Measurements from ENCODE around the gene YLPM1.

YLPM1 gene

DNA sequence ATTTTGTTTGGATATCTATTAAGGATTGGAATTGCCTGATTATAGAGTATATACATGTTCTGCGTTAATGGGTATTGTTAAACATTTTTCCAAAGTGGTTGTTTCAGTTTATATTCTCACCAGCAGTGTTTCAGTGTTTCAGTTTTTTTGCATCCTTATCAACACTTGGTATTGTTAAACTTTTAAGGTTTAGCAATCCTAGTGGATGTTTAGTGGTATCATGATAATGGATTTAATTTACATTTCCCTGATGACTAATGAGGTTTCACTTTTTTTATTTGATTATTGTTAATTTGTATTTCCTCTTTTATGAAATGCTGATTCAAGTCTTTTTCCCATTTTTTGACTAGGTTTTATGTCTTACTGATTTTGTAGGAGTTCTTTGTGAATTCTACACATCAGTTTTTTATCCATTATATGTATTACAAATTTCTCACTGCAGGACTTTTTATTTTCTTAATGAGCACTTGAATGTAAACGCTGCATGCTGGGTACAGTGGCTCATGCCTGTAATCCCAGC, 23.7 kb downstream of the YLPM1 start:
- no peak for DNase-seq (ENCODE audit: low read depth in 4 of 4, low spot score in 1 of 4)

- no peak for DNase-seq (ENCODE audit: low read depth in 4 of 4, low spot score in 1 of 4)
Observed at GRCh38 chr14:74792249-74793039, 29.3 kb downstream of the YLPM1 start.

GRCh38 chr14:74793506-74794155, 30.5 kb downstream of the YLPM1 start:
- no peak for DNase-seq (ENCODE audit: low read depth in 4 of 4, low spot score in 1 of 4)

- no peak for DNase-seq (ENCODE audit: low read depth in 4 of 4, low spot score in 1 of 4)
Observed at GRCh38 chr14:74794947-74795346, 31.8 kb downstream of the YLPM1 start.

- no peak for DNase-seq (ENCODE audit: low read depth in 4 of 4, low spot score in 1 of 4)
Observed at GRCh38 chr14:74799765-74800164, 36.6 kb downstream of the YLPM1 start.

DNA sequence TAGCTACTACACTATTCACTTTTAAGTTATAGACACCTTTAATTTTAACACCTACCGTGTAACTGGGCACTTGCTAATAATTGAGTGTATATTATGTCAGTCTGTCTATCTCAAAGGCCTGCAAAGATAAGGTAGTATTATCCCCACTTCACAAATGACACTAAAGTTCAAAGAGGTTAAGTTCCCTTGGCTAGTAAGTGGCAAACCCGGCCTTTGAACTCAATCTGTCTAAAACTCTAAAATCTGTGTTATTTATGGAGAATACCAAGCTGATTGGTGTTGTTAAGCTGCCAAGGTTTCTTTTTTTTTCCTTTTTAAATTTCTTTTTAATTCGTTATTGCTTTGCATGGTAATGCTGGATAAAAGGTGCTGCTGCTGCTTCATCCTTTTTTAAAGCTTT, 37.7 kb downstream of the YLPM1 start:
- DNase-seq (ENCODE audit: low read depth in 4 of 4, low spot score in 1 of 4): no peak

DNA sequence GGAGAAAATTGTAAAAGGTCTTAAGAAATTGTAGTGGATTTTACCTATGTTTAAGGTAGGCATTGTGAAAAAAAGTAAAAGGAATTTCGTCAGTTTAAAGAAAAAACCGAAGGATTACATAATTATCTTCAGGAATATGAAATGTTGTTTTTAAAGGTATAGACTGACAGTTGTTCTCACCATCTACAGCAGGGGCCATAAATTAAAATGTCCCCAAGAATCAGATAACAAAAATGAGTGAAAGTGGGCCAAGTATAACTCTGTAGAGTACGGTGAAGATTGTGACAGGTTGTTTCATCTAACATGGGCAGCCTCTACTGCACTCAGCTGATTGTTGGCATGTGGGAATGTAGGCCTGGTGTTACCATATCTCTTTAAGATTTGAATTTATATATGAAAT, 38.3 kb downstream of the YLPM1 start:
- no peak for DNase-seq (ENCODE audit: low read depth in 4 of 4, low spot score in 1 of 4)

GRCh38 chr14:74804219-74804825, 41.2 kb downstream of the YLPM1 start:
- no peak for DNase-seq (ENCODE audit: low read depth in 4 of 4, low spot score in 1 of 4)

DNA sequence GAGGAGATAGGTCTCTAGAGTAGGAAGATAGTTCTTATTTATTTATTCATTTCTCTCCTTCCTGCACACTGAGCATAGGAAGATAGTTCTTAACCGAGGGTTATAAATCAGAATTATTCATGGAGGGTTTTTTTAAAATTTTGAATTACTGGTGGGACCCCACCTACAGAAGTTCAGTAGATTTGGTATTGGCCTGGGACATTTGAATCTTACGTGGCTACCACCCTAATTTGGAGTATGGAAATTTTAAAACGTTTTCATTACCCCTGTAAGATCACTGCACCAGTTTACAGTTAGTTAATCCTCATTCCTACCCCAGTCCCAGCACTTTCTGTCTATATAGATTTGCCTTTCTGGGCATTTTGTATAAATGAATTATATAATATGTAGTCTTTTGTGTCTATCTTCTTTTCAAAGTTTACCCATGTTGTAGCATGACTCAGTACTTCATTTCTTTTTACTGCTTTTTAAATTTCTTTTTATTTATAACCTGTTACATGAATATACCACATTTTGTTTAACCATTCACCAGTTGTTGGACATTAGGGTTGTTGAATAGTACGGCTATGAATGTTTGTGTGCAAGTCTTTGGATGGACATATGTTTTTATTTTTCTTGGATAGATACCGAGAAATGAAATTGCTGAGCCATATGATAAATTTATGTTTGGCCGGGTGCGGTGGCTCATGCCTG, 44.9 kb downstream of the YLPM1 start:
- DNase-seq (ENCODE audit: low read depth in 4 of 4, low spot score in 1 of 4): no peak

DNA sequence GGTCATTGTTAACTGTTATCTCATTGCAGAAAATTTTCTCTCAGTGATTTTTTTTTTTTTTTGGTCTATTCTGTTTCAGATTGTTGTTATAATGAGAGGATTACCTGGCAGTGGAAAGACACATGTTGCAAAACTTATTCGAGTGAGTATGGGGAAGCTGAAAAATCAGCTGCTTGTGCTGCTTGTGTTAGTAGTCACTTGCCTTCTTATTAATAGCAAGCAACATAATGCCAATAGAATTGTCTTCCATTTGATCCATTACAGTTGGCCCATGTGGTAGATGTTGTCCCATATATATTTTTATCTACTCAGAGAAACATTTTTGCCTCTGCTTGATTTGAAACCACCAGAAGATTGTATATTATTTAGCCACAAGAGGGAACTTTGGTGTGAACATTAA, 53.0 kb downstream of the YLPM1 start:
- no peak for DNase-seq (ENCODE audit: low read depth in 4 of 4, low spot score in 1 of 4)

DNA sequence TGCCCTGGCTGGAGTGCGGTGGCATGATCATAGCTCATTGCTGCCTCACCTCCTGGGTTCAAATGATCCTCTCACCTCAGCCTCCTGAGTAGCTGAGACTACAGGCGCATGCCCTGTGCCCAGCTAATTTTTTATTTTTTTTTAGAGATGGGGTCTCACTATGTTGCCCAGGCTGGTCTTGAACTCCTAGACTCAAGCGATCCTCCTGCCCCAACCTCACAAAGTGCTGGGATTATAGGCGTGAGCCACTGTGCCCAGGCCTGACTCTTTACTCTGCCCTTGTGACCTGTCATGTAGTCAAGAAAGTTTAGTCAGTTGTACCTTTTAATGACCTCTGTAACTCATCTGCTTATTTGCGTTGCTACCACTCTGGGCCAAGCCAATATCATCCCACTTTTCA, 57.2 kb downstream of the YLPM1 start:
- DNase-seq (ENCODE audit: low read depth in 4 of 4, low spot score in 1 of 4): no peak

DNA sequence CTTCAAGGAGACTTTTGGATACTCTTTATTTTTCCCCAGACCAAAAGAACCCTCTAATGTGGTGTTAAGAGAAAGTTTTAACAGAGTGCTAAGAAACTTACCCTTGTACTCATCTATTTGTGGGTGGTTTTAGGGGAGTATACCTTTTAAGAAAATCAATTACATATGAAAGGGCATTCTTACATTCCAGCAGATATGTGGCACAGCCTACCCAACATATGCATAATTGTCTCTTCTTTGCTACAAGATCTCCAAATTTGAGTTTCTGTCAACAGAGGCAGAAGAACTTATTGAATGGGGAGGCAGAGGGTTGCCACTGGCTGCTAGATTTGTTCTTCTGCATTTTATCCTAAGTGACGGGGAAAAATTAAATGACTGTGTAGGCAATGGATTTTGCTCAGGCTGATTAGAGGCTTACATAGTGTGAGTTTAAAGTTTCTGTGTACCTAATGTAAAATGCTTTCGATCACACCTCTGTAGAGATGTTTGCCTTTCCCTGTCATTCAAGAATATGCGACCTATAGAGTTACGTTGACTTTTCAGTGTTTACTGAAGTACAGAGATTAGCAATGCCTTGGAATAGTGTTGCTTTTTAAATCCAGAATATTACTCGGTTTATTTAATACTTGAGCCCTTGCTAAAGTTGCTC, 58.3 kb downstream of the YLPM1 start:
- no peak for DNase-seq (ENCODE audit: low read depth in 4 of 4, low spot score in 1 of 4)

DNA sequence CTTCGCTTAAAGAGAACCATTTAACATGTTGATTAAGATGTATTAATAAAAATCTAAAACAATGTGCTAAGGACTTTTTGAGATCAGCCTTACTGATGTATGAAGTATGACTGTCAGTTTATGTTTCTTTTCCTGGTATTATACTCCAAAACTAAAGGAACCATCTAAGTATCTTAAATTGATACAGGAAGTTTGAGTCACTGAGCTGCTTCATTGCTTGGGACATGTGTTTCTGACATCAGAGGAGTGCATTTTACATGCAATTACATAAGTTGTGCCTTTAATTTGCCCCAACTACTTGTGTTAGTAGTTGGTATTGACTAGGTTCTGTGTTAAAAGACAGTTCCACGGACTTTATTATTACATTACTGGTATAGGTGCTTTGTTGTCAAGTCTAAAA, 61.9 kb downstream of the YLPM1 start:
- no peak for DNase-seq (ENCODE audit: low read depth in 4 of 4, low spot score in 1 of 4)

- no peak for DNase-seq (ENCODE audit: low read depth in 4 of 4, low spot score in 1 of 4)
Observed at GRCh38 chr14:74826574-74826973, 63.5 kb downstream of the YLPM1 start.

GRCh38 chr14:74829251-74829650, 66.1 kb downstream of the YLPM1 start:
- DNase-seq (ENCODE audit: low read depth in 4 of 4, low spot score in 1 of 4): no peak

DNA sequence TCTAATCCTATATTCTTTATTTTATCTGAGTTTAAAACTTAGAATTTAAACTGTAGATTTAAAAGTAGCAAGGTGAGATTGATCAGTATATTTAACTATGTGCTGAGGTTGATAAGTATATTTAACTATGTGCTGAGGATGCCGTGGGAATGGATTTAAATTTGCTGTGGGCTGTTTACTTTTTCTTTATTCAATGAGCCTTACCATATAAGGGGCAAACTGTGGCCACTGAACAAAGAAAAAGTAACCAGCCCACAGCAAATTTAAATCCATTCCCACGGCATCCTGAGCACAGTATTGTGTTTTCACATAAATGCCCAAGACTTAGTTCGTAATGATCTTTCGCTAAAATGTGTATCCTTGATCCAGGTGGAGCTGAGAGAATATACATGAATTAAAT, 69.7 kb downstream of the YLPM1 start:
- DNase-seq (ENCODE audit: low read depth in 4 of 4, low spot score in 1 of 4): no peak

GRCh38 chr14:74834692-74835392, 71.7 kb downstream of the YLPM1 start:
- DNase-seq (ENCODE audit: low read depth in 4 of 4, low spot score in 1 of 4): no peak

- DNase-seq (ENCODE audit: low read depth in 4 of 4, low spot score in 1 of 4): no peak
Observed at GRCh38 chr14:74835645-74836250, 72.6 kb downstream of the YLPM1 start.

DNA sequence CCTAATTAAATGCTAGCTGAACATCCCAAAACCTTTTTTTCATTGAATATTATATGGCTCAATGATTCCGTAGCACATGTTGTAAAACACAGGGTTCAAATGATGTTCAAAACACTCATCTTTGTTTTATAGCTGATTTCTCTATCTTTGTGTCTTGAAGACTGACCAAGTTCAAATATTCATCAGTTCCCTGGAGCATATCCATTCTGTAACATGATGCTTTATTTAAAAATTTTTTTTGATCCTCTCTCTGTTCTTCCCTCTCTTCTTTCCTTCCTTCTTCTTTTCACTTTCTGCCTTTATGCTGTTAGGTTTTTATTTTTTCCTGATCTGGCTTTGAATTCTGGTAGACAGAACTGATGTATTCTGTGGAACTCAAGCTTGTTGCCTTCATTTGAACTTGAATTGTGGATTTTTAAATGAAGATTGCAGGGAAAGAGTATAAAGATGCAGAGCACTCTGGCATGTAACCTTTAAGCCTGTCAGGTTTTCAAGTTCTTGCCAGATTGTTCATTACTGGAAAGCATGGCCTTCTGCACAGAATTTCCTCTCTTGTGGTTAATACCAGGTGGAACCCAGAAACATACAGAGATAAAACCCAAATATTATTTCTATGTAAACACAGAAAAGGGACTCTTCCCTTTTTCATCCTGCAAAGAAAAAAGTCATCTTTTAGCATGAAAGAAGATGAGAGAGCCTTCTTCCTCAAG, 73.3 kb downstream of the YLPM1 start:
- no peak for DNase-seq (ENCODE audit: low read depth in 4 of 4, low spot score in 1 of 4)
